ENCODE data around the gene CD82. TPM values are rescaled to one million over a fixed set of nuclear protein-coding genes. Genes with fewer than 3 reads are reported as not detected.

The CD82 gene
- total RNA-seq, 2 experiments from 2014 or later, result 1.2 to 6.4 TPM

DNA sequence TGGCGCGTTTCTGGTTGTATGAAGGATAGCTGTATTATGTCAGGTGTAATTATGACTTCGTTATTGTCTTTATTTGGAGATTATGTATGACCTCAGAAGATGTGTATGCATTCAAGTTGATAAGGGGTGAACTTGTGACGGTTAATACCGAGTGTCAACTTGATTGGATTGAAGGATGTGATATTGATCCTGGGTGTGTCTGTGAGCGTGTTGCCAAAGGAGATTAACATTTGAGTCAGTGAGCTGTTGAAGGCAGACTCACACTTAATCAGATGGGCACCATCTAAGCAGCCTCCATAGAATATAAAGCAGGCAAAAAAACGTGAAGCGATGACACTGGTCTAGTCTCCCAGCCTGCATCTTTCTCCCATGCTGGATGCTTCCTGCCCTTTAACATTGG lies 15.3 kb upstream of the CD82 start:
- Histone ChIP-seq H3K36me3 (ENCODE audit: insufficient read depth, low read length) (no peaks in the 10 kb centered on the region), H3K4me3 (ENCODE audit: low read depth, low read length, poor library complexity, severe bottlenecking) (no peak overlapping the region), H3K9me2 (ENCODE audit: insufficient read depth, low read length) (no peaks in the 10 kb centered on the region), H3K27ac (ENCODE audit: low read depth, low read length, poor library complexity, severe bottlenecking) (no peak overlapping the region), H3K79me2 (ENCODE audit: insufficient read depth, low read depth, low read length) (no peaks in the 10 kb centered on the region), H2AFZ (ENCODE audit: low read length) (no peak overlapping the region), H3K4me1 (ENCODE audit: insufficient read depth, low read length, poor library complexity, severe bottlenecking) (no peaks in the 10 kb centered on the region), H3K4me2 (ENCODE audit: low read length) (no peak overlapping the region), H3K9me3 (ENCODE audit: low read length) (no peaks in the 10 kb centered on the region), H4K20me1 (ENCODE audit: insufficient read depth, low read length) (no peaks in the 10 kb centered on the region)
- ChIA-PET CTCF (ENCODE audit: unreplicated experiment) (no interaction called here), POLR2A (no interaction called here)
- DNase-seq (ENCODE audit: low spot score), result no peak
- no TSS peak for BruUV-seq (replicated peaks)
- intact Hi-C loops (cut with micrococcal nuclease; ENCODE audit: unreplicated experiment), result loop anchor here (10.0 kb wide), 1 partner anchor 365 kb away; no protein-coding TSS in a partner anchor
- TF ChIP-seq, protein P1, sequence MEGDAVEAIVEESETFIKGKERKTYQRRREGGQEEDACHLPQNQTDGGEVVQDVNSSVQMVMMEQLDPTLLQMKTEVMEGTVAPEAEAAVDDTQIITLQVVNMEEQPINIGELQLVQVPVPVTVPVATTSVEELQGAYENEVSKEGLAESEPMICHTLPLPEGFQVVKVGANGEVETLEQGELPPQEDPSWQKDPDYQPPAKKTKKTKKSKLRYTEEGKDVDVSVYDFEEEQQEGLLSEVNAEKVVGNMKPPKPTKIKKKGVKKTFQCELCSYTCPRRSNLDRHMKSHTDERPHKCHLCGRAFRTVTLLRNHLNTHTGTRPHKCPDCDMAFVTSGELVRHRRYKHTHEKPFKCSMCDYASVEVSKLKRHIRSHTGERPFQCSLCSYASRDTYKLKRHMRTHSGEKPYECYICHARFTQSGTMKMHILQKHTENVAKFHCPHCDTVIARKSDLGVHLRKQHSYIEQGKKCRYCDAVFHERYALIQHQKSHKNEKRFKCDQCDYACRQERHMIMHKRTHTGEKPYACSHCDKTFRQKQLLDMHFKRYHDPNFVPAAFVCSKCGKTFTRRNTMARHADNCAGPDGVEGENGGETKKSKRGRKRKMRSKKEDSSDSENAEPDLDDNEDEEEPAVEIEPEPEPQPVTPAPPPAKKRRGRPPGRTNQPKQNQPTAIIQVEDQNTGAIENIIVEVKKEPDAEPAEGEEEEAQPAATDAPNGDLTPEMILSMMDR (conservative IDR thresholded peaks at IDR 0.05; ENCODE audit: low read length), result no peak
- TF ChIP-seq EZH2phosphoT487 (IDR thresholded peaks at IDR 0.05; ENCODE audit: borderline replicate concordance, low read depth, low read length), result no peak

DNA sequence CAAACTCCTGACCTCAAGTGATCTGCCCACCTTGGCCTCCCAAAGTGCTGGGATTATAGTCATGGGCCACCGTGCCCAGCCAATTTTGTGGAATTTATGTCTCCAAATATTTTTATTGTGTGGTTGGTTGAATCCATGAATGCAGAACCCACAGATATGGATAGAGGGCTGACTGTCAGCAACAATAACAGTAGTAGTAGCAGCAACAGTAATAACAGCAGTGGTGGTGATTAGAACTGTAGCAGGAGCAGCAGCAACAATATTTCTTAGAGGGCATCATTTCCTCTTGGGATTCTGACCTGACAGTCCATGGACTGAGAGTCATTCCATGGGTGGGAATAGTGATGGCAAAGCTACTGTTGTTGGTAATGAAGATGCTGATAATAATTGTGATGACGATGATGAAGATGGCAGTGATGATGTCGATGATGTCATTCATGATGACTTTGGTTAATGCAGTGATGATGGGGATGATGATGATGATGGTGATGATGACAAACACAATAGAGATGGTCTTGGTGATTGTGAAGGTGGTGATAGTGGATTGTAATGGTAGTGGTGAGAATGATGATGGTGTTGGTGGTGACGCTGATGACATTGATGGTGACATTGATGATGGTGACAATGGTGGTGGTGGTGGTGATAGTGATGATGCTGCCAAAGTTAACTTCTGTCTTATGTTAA lies 13.9 kb upstream of the CD82 start:
- no peaks in the 10 kb centered on the region for H3K9me2 ChIP-seq (ENCODE audit: insufficient read depth, low read length)
- H3K27ac ChIP-seq (ENCODE audit: low read depth, low read length, poor library complexity, severe bottlenecking), result no peak overlapping the region
- POLR2A ChIA-PET, result interaction anchor here (0.7 kb wide), 1 partner anchor 65 kb away, joined by 3 read pairs; no protein-coding TSS in a partner anchor
- no TSS peak for BruUV-seq (replicated peaks)
- intact Hi-C loops (cut with micrococcal nuclease; ENCODE audit: unreplicated experiment), result loop anchor here (10.0 kb wide), 1 partner anchor 363 kb away; no protein-coding TSS in a partner anchor
- H3K36me3 ChIP-seq (ENCODE audit: insufficient read depth, low read length), result no peaks in the 10 kb centered on the region
- TF ChIP-seq, protein P1 (conservative IDR thresholded peaks at IDR 0.05; ENCODE audit: low read length), result no peak
- TF ChIP-seq EZH2phosphoT487 (IDR thresholded peaks at IDR 0.05; ENCODE audit: borderline replicate concordance, low read depth, low read length), result no peak
- H3K79me2 ChIP-seq (ENCODE audit: insufficient read depth, low read depth, low read length), result no peaks in the 10 kb centered on the region
- H2AFZ ChIP-seq (ENCODE audit: low read length), result no peak overlapping the region
- no peak for DNase-seq (ENCODE audit: low spot score)
- no peaks in the 10 kb centered on the region for H4K20me1 ChIP-seq (ENCODE audit: insufficient read depth, low read length)
- no peak overlapping the region for H3K4me3 ChIP-seq (ENCODE audit: low read depth, low read length, poor library complexity, severe bottlenecking)
- no peak overlapping the region for H3K4me2 ChIP-seq (ENCODE audit: low read length)
- no peaks in the 10 kb centered on the region for H3K9me3 ChIP-seq (ENCODE audit: low read length)
- CTCF ChIA-PET (ENCODE audit: unreplicated experiment), result interaction anchor here (1.1 kb wide), 1 partner anchor 66 kb away, joined by 5 read pairs; no protein-coding TSS in a partner anchor
- H3K4me1 ChIP-seq (ENCODE audit: insufficient read depth, low read length, poor library complexity, severe bottlenecking), result peaks cover under 1% of the 10 kb centered on the region
